GM23338 (cell line): ENCODE measurements around the gene ANKRD18A. TPM values are rescaled to one million over a fixed set of nuclear protein-coding genes. Genes with fewer than 3 reads are reported as not detected.

Experiments
- ATAC-seq: fragments of 200-7000 bp; cut with Tn5 transposase; 3 replicates; pipeline ENCODE4 v1.9.1; 2020
- DNase-seq: peaks from one replicate; pipeline ENCODE4 v3.0.0-alpha.2; 2015; ENCODE audit warnings: low spot score
- H2AFZ ChIP-seq: fragments of 200-600 bp; sonication (generic); 2 replicates; pipeline ENCODE4 v1.8.0; 2016; ENCODE audit warnings: antibody characterized with exemption, mild to moderate bottlenecking, moderate library complexity
- H3F3A ChIP-seq: fragments of 200-600 bp; sonication (generic); replicated peaks from 2 replicates; pipeline ENCODE4 v1.8.0; 2017; ENCODE audit warnings: antibody characterized with exemption, mixed run types, low read depth
- H3K27ac ChIP-seq: fragments of 200-600 bp; sonication (generic); 2 replicates; pipeline ENCODE4 v1.6.1; 2016; ENCODE audit warnings: low read depth
- H3K27me3 ChIP-seq: fragments of 200-600 bp; sonication (generic); 2 replicates; pipeline ENCODE4 v1.8.0; 2016; ENCODE audit warnings: mild to moderate bottlenecking, mixed run types, moderate library complexity; ENCODE audit not compliant: insufficient read depth
- H3K36me3 ChIP-seq: fragments of 200-600 bp; sonication (generic); 2 replicates; pipeline ENCODE4 v1.8.0; 2016; ENCODE audit warnings: mild to moderate bottlenecking; ENCODE audit not compliant: insufficient read depth
- H3K4me1 ChIP-seq: fragments of 200-600 bp; sonication (generic); 2 replicates; pipeline ENCODE4 v1.8.0; 2016; ENCODE audit warnings: mild to moderate bottlenecking, moderate library complexity; ENCODE audit not compliant: insufficient read depth
- H3K4me2 ChIP-seq: fragments of 200-600 bp; sonication (generic); 2 replicates; pipeline ENCODE4 v1.7.1; 2017; ENCODE audit warnings: mixed run types
- H3K4me3 ChIP-seq: fragments of 200-600 bp; sonication (generic); 2 replicates; pipeline ENCODE4 v1.6.1; 2016; ENCODE audit warnings: mixed run types
- H3K79me2 ChIP-seq: fragments of 200-600 bp; sonication (generic); replicated peaks from 2 replicates; pipeline ENCODE4 v1.8.0; 2017; ENCODE audit warnings: mild to moderate bottlenecking; ENCODE audit not compliant: insufficient read depth
- H3K9me2 ChIP-seq: fragments of 200-600 bp; sonication (generic); 2 replicates; pipeline ENCODE4 v1.8.0; 2017; ENCODE audit not compliant: insufficient read depth
- H4K20me1 ChIP-seq: fragments of 200-600 bp; sonication (generic); replicated peaks from 2 replicates; pipeline ENCODE4 v1.8.0; 2017; ENCODE audit warnings: mild to moderate bottlenecking; ENCODE audit not compliant: insufficient read depth
- H3K27ac Mint-ChIP-seq: 2 replicates; pipeline ENCODE4 v1.8.0; 2020; ENCODE audit warnings: inconsistent platforms, mild to moderate bottlenecking, moderate library complexity, mixed read lengths
- H3K27me3 Mint-ChIP-seq: 3 replicates; pipeline ENCODE4 v1.8.0; 2022; ENCODE audit warnings: low read depth, mild to moderate bottlenecking, moderate library complexity, mixed read lengths, inconsistent platforms; ENCODE audit not compliant: insufficient read depth, poor library complexity
- H3K36me3 Mint-ChIP-seq: 3 replicates; pipeline ENCODE4 v1.8.0; 2021; ENCODE audit warnings: low read depth, mild to moderate bottlenecking, inconsistent platforms, moderate library complexity, mixed read lengths
- H3K4me1 Mint-ChIP-seq: 3 replicates; pipeline ENCODE4 v1.8.0; 2020; ENCODE audit warnings: mild to moderate bottlenecking, inconsistent platforms, mixed read lengths
- H3K4me3 Mint-ChIP-seq: 3 replicates; pipeline ENCODE4 v1.8.0; 2021; ENCODE audit warnings: moderate library complexity, mild to moderate bottlenecking, inconsistent platforms, mixed read lengths
- H3K9me3 Mint-ChIP-seq: 3 replicates; pipeline ENCODE4 v1.8.0; 2020; ENCODE audit warnings: moderate library complexity, mild to moderate bottlenecking, inconsistent platforms, mixed read lengths
- CTCF ChIP-seq, 2 experiments: fragments of 200-600 bp in 1 of 2; sonication (generic) in 1 of 2; conservative IDR thresholded peaks; 2 replicates each; pipeline versions ENCODE4 v1.5.1 to v1.6.1; 2016 to 2017; ENCODE audit warnings: antibody characterized with exemption in 2 of 2, low read depth in 2 of 2, mild to moderate bottlenecking in 2 of 2, moderate library complexity in 1 of 2
- ETS1 ChIP-seq: IDR thresholded peaks from 2 replicates; pipeline ENCODE4 v1.6.1; 2016; ENCODE audit warnings: antibody characterized with exemption
- EZH2 ChIP-seq: fragments of 200-600 bp; sonication (generic); IDR thresholded peaks from one replicate; pipeline ENCODE4 v1.8.0; 2017; ENCODE audit warnings: antibody characterized with exemption, mild to moderate bottlenecking, low read depth; ENCODE audit not compliant: unreplicated experiment
- JUNB ChIP-seq: IDR thresholded peaks from one replicate; pipeline ENCODE4 v1.6.1; 2016; ENCODE audit warnings: antibody characterized with exemption; ENCODE audit not compliant: unreplicated experiment
- POLR2AphosphoS5 ChIP-seq: IDR thresholded peaks from 2 replicates; pipeline ENCODE4 v1.6.1; 2016; ENCODE audit warnings: antibody characterized with exemption, low read depth
- REST ChIP-seq: IDR thresholded peaks from one replicate; pipeline ENCODE4 v1.6.1; 2018; ENCODE audit warnings: antibody characterized with exemption; ENCODE audit not compliant: unreplicated experiment
- ZNF114 ChIP-seq: fragments of 250-450 bp; sonication (Bioruptor Pico); IDR thresholded peaks from 2 replicates; pipeline ENCODE4 v1.5.0; 2020; ENCODE audit warnings: mild to moderate bottlenecking, moderate library complexity
- ZNF331 ChIP-seq: fragments of 250-450 bp; sonication (Bioruptor Pico); IDR thresholded peaks from 2 replicates; pipeline ENCODE4 v1.5.0; 2020; ENCODE audit warnings: low read depth, mild to moderate bottlenecking, moderate library complexity
- polyA plus RNA-seq: library from polyadenylated mRNA; unstranded; fragments of >200 nt; fragmentation: Nextera tagmentation; extraction: Ambion mirVana; gene quantifications from 2 replicates; pipeline ENCODE4 v1.2.1, GENCODE V29; 2016
- total RNA-seq: library from RNA; depleted of rRNA; stranded (reverse); fragments of >200 nt; shearing (Covaris generic); gene quantifications from 2 replicates; pipeline ENCODE4 v1.2.3, GENCODE V29; 2014

ANKRD18A gene
- total and polyA plus RNA-seq, 2 experiments from 2014 or later: 2.7 to 6.9 TPM

GRCh38 chr9:38659538-38659937 is 39.1 kb upstream of the ANKRD18A start (continued):
- TF ChIP-seq CTCF (conservative IDR thresholded peaks at IDR 0.05; ENCODE audit: low read depth in 2 of 2) (no peak), ZNF331 (CRISPR knock-in tag) (no peak), ETS1 (no peak), ZNF114 (CRISPR knock-in tag) (no peak), POLR2AphosphoS5 (no peak), REST (no peak)

GRCh38 chr9:38656896-38657295 is 36.5 kb upstream of the ANKRD18A start:
- Mint-ChIP-seq H3K4me3 (no peak overlapping the region), H3K4me1 (0 out of 3 replicates have a peak, but pooled peaks cover 5% of the 10 kb centered on the region), H3K27ac (no peak overlapping the region), H3K27me3 (no peaks in the 10 kb centered on the region), H3K9me3 (no peaks in the 10 kb centered on the region), H3K36me3 (no peaks in the 10 kb centered on the region)
- Histone ChIP-seq H3K36me3 (no peaks in the 10 kb centered on the region), H3K4me1 (no peaks in the 10 kb centered on the region), H2AFZ (no peak overlapping the region), H3K9me2 (no peaks in the 10 kb centered on the region), H3K27ac (no peak overlapping the region), H3K79me2 (no peaks in the 10 kb centered on the region), H3K4me3 (no peak overlapping the region), H3K27me3 (no peaks in the 10 kb centered on the region), H4K20me1 (no peaks in the 10 kb centered on the region), H3F3A (no peaks in the 10 kb centered on the region), H3K4me2 (no peak overlapping the region)
- no peak for ATAC-seq
- no peak for DNase-seq
- no peak for TF ChIP-seq REST
- no peak for TF ChIP-seq ETS1
- no peak for TF ChIP-seq POLR2AphosphoS5
- TF ChIP-seq ZNF331 (CRISPR knock-in tag): no peak
- TF ChIP-seq EZH2: no peak
- no peak for TF ChIP-seq JUNB
